ENCODE data around the gene CIDEA. TPM values are rescaled to one million over a fixed set of nuclear protein-coding genes. Genes with fewer than 3 reads are reported as not detected.

Gene CIDEA
- total RNA-seq, 4 donors from 2014 or later, result 336 to 1,182 (median 491) TPM

GRCh38 chr18:12290086-12290485 lies 35.9 kb downstream of the CIDEA start:
- TF ChIP-seq CTCF (IDR thresholded peaks at IDR 0.05; ENCODE audit: low read depth), result no peak

GRCh38 chr18:12291161-12291560 lies 37.0 kb downstream of the CIDEA start:
- no peak for TF ChIP-seq CTCF (IDR thresholded peaks at IDR 0.05; ENCODE audit: low read depth)

GRCh38 chr18:12291690-12292089 lies 37.5 kb downstream of the CIDEA start:
- no peak for TF ChIP-seq CTCF (IDR thresholded peaks at IDR 0.05; ENCODE audit: low read depth)

GRCh38 chr18:12293831-12294230 lies 39.7 kb downstream of the CIDEA start:
- TF ChIP-seq CTCF (IDR thresholded peaks at IDR 0.05; ENCODE audit: low read depth), result no peak

GRCh38 chr18:12295389-12296086 lies 41.4 kb downstream of the CIDEA start:
- TF ChIP-seq CTCF (IDR thresholded peaks at IDR 0.05; ENCODE audit: low read depth), result no peak

- no peak for TF ChIP-seq CTCF (IDR thresholded peaks at IDR 0.05; ENCODE audit: low read depth)
Observed at GRCh38 chr18:12296087-12296403, 41.9 kb downstream of the CIDEA start.

GRCh38 chr18:12296457-12296856 lies 42.3 kb downstream of the CIDEA start:
- no peak for TF ChIP-seq CTCF (IDR thresholded peaks at IDR 0.05; ENCODE audit: low read depth)

All from subcutaneous adipose tissue (tissue), 4 donors.